ENCODE data around the gene OR56A3. TPM values are rescaled to one million over a fixed set of nuclear protein-coding genes. Genes with fewer than 3 reads are reported as not detected.
"Not testable (repeated sequence)": the region's sequence is repeated elsewhere in the genome, so short reads cannot be mapped to it uniquely, and the experiment has no call there.

Gene OR56A3
- polyA plus RNA-seq, result not detected

DNA sequence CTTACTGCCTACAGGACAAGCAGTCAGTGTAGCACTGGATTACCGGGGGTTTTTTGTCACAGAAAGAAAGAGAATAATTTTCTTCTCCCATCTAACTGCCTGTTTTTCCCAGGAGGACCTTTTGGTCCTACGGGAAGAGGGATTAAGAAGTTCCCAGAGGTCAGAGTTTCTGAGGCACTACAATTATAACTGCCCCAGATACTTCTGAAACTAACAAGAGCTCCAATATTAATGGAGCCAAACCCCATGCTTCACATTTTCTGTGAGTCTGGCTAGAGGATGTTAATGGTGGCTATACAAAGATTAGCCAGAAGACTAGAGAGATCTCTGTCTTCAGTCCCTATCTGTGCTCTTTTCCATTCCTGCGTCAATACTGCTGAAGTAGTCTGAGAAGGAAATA, at the start of gene OR56A3:
Gene OR56A3, plus strand, starts transcription at position 301 of the 400 bp plus-strand sequence. CDS start 5,096 bp downstream, outside the sequence.
- no peak within 1 kb of the TSS for H3K27ac ChIP-seq (ENCODE audit: low read depth, low read length)
- WGBS, 3 donors, result 60 to 85% (median 81%) methylated on average over 3 of the region's 3 CpGs

DNA sequence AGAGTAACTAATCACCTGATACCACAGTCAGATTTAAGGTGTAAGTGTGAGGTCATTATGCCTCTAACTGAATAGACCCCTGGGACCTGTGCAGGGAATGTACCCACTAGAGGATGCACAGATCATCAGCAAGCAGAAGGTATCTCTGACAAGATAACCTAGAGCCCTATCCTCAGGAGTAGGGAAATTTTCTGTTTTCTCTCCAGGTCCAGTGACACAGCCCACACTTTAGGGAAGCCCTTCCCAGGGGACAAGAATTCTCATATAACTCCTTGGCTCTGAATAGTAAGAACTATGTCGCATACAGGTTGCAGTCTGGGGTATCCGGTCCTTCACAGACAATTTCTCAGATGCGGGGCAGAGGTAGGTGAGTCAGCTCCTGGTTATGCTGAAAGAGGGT, 49.1 kb upstream of the OR56A3 start, which contains the start of gene OR52E5:
Gene OR52E5, plus strand, starts transcription at position 301 of the 400 bp plus-strand sequence. CDS start 7,569 bp downstream, outside the sequence.
- WGBS, 3 donors, result 80 to 90% (median 83%) methylated on average over 3 of the region's 3 CpGs
- H3K27ac ChIP-seq (ENCODE audit: low read depth, low read length), result no peak within 1 kb of the TSS

- 80 to 87% (median 87%) methylated on average over 2 of the region's 2 CpGs for WGBS, 3 donors
- H3K27ac ChIP-seq (ENCODE audit: low read depth, low read length), result no peak overlapping the region
Observed at GRCh38 chr11:5899534-5899933, 42.5 kb upstream of the OR56A3 start.

- 59 to 75% (median 75%) methylated on average over 2 of the region's 2 CpGs for WGBS, 3 donors
- no peak overlapping the region for H3K27ac ChIP-seq (ENCODE audit: low read depth, low read length)
Observed at GRCh38 chr11:5910540-5910939, 31.5 kb upstream of the OR56A3 start.

- H3K27ac ChIP-seq (ENCODE audit: low read depth, low read length), result no peak overlapping the region
- 61 to 78% (median 77%) methylated on average over 2 of the region's 2 CpGs for WGBS, 3 donors
Observed at GRCh38 chr11:5922749-5923426, 19.2 kb upstream of the OR56A3 start.

GRCh38 chr11:5923427-5923776, 18.6 kb upstream of the OR56A3 start:
- H3K27ac ChIP-seq (ENCODE audit: low read depth, low read length), result no peak overlapping the region

GRCh38 chr11:5923794-5924193, 18.3 kb upstream of the OR56A3 start:
- H3K27ac ChIP-seq (ENCODE audit: low read depth, low read length), result no peak overlapping the region

GRCh38 chr11:5928271-5928670, 13.8 kb upstream of the OR56A3 start:
- WGBS, 3 donors, result 92 to 96% (median 95%) methylated on average over 17 of the region's 17 CpGs
- no peak overlapping the region for H3K27ac ChIP-seq (ENCODE audit: low read depth, low read length)

GRCh38 chr11:5928811-5929210, 13.2 kb upstream of the OR56A3 start:
- 85 to 89% (median 85%) methylated on average over 15 of the region's 15 CpGs for WGBS, 3 donors
- no peak overlapping the region for H3K27ac ChIP-seq (ENCODE audit: low read depth, low read length)

- no peak overlapping the region for H3K27ac ChIP-seq (ENCODE audit: low read depth, low read length)
- 86 to 93% (median 88%) methylated on average over 31 of the region's 31 CpGs for WGBS, 3 donors
Observed at GRCh38 chr11:5929571-5930368, 12.3 kb upstream of the OR56A3 start.

- no peak overlapping the region for H3K27ac ChIP-seq (ENCODE audit: low read depth, low read length)
- 84 to 91% (median 90%) methylated on average over 19 of the region's 19 CpGs for WGBS, 3 donors
Observed at GRCh38 chr11:5930614-5931013, 11.4 kb upstream of the OR56A3 start.

GRCh38 chr11:5931061-5931460, 11.0 kb upstream of the OR56A3 start:
- 82 to 94% (median 93%) methylated on average over 8 of the region's 8 CpGs for WGBS, 3 donors
- no peak overlapping the region for H3K27ac ChIP-seq (ENCODE audit: low read depth, low read length)

DNA sequence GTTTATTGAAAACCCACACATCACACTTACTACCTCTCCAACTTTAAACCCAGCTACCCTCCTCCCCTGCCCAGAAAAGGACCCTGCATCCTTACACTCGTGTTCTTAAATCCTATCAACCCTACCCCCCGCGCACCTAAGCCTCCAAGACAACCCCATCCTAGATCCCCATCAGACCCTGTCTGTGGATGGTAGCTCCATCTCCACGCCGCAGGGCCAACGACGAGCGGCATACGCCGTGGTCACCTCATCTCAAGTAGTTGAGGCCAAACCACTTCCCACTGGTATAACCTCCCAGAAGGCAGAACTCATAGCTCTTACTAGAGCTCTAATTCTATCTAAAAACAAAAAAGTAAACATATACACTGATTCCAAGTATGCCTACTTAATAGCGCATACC, 9.4 kb upstream of the OR56A3 start:
- 92 to 95% (median 93%) methylated on average over 11 of the region's 11 CpGs for WGBS, 3 donors
- H3K27ac ChIP-seq (ENCODE audit: low read depth, low read length), result no peak overlapping the region

DNA sequence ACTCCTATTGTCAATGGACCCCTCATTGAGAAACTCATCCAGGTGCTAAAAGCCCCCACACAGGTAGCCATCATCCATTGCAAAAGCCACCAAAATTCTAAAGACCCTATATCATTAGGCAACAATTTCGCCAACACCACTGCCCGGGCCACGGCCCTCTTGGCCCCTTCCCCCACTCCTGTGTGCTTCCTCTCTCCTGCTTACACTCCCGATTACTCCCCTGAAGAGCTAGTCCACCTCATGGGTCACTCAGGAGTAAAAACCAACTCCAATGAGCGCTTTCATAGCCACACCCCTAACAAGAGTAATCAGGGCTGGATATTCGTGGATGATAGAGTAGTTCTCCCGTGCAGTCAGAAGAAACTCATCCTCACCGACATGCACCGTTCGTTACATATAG, 8.9 kb upstream of the OR56A3 start:
- WGBS, 3 donors, result 87 to 95% (median 94%) methylated on average over 10 of the region's 10 CpGs
- no peak overlapping the region for H3K27ac ChIP-seq (ENCODE audit: low read depth, low read length)

- 78 to 95% (median 88%) methylated on average over 39 of the region's 39 CpGs for WGBS, 3 donors
Observed at GRCh38 chr11:5937868-5938602, 4.0 kb upstream of the OR56A3 start.

DNA sequence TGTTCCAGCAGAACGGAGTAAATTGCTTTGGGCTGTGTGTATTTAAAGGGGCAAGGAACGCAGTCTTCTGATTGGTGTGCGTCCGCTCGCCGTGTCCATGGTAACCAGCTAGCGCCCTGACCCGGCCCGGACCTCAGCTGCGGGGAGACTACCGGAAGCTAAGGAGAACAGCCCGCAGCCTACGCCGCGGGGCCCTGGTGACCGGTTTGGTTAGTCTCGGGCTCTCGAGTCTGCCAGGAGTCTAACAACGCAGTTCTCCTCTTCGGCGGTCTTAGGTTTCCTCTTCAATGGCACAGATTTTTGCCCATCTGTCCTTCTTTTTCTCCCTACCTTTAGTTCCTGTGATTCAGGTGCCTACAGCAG, 3.5 kb upstream of the OR56A3 start:
- WGBS, 3 donors, result 71 to 82% (median 72%) methylated on average over 21 of the region's 21 CpGs
- no peak overlapping the region for H3K27ac ChIP-seq (ENCODE audit: low read depth, low read length)

More at GRCh38 chr11:5937868-5938602, 4.0 kb upstream of the OR56A3 start:
- no peak overlapping the region for H3K27ac ChIP-seq (ENCODE audit: low read depth, low read length)

GRCh38 chr11:5940748-5941147, 1.3 kb upstream of the OR56A3 start:
- 96 to 98% (median 98%) methylated on average over 2 of the region's 2 CpGs for WGBS, 3 donors
- no peak overlapping the region for H3K27ac ChIP-seq (ENCODE audit: low read depth, low read length)

DNA sequence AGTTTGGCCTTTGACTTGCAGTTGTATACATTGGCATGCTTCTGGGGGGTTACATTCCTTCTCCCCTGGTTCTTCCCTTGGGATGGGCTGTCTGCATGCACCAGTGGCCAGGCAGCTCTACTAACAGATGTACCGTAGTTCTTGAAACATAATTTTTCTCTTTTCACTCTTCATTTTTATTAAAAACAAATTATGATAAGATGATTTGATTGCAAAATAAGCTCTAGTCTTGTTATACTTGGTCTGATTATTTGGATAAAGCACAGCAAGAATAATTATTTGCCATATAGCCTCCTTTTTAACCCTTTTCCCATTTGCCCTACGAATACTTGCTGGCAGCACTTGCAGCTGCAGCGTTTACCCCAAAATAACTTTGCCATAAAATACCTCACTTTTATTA, 13.5 kb downstream of the OR56A3 start:
- WGBS, 3 donors, result 85 to 90% (median 89%) methylated on average over 3 of the region's 3 CpGs
- no peak overlapping the region for H3K27ac ChIP-seq (ENCODE audit: low read depth, low read length)

DNA sequence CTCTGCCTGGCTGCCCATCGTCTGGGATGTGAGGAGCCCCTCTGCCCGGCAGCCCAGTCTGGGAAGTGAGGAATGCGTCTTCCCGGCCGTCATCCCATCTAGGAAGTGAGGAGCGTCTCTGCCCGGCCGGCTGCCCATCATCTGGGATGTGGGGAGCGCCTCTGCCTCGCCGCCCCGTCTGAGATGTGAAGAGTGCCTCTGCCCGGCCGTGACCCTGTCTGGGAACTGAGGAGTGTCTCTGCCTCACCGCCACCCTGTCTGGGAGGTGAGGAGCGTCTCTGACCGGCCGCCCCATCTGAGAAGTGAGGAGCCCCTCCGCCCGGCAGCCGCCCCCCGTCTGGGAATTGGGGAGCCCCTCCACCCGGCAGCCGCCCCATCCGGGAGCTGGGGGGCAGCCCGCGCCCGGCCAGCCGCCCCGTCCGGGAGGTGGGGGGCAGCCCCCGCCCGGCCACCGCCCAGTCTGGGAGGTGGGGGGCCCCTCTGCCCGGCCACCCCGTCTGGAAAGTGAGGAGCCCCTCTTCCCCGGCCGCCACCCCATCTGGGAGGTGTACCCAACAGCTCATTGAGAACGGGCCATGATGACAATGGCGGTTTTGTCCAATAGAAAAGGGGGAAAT, 18.8 kb downstream of the OR56A3 start:
- WGBS, 3 donors, result 86 to 95% (median 94%) methylated on average over 33 to 40 of the region's 40 CpGs
- not testable (repeated sequence) for H3K27ac ChIP-seq (ENCODE audit: low read depth, low read length)
